Suprapubic skin (tissue), 3 donors: ENCODE measurements around the gene DIP2C.

Experiments used
- CTCF ChIP-seq, 2 donors: fragments of 200-600 bp in 1 of 2; fragments of 450-650 bp in 1 of 2; sonication (generic) in 1 of 2; IDR thresholded peaks; one replicate each; pipeline ENCODE4 v1.5.1; 2016 to 2019; ENCODE audit warnings: antibody characterized with exemption in 2 of 2, mild to moderate bottlenecking in 1 of 2, moderate library complexity in 1 of 2
- EP300 ChIP-seq: sonication (generic); formaldehyde crosslinking; IDR thresholded peaks from one replicate; pipeline ENCODE4 v1.6.1; 2017; ENCODE audit warnings: antibody characterized with exemption
- POLR2A ChIP-seq, 2 donors: fragments of 450-650 bp; IDR thresholded peaks; one replicate each; pipeline ENCODE4 v1.6.1; 2017; ENCODE audit warnings: antibody characterized with exemption in 2 of 2, mild to moderate bottlenecking in 2 of 2, moderate library complexity in 2 of 2

- TF ChIP-seq POLR2A (IDR thresholded peaks at IDR 0.05): no peak
- TF ChIP-seq EP300: no peak
- no peak for TF ChIP-seq CTCF (IDR thresholded peaks at IDR 0.05)
Observed at GRCh38 chr10:677038-677437, 12.4 kb downstream of the DIP2C start.
